Activated CD4-positive, CD25-positive, alpha-beta regulatory T cell treated with anti-CD3 and anti-CD28 coated beads, Interleukin-2, amount 50 U/mL, for 24 hours (primary cell): ENCODE data around the gene APC2.
A peak's percentile ranks its signal among the peaks of the same experiment; 100 is the strongest.
"Not testable (repeated sequence)": the region's sequence is repeated elsewhere in the genome, so short reads cannot be mapped to it uniquely, and the experiment has no call there.

Source experiments
- ATAC-seq, 2 donors: fragments of 150-1000 bp; cut with Tn5 transposase; one replicate each; pipeline ENCODE4 v1.10.0; 2021; ENCODE audit warnings: mild to moderate bottlenecking in 1 of 2, moderate library complexity in 1 of 2

Gene APC2

GRCh38 chr19:1431759-1432506 is 18.0 kb upstream of the APC2 start:
- ATAC-seq: no peak

- ATAC-seq: no peak
Measured at GRCh38 chr19:1432507-1432887, 17.4 kb upstream of the APC2 start.

GRCh38 chr19:1433119-1434039 is 16.5 kb upstream of the APC2 start:
- ATAC-seq: no peak

GRCh38 chr19:1434040-1434366 is 15.9 kb upstream of the APC2 start:
- ATAC-seq: no peak

GRCh38 chr19:1434577-1435060 is 15.3 kb upstream of the APC2 start:
- ATAC-seq: no peak

- no peak for ATAC-seq
Measured at GRCh38 chr19:1435378-1435989, 14.4 kb upstream of the APC2 start.

GRCh38 chr19:1437609-1438008 is 12.3 kb upstream of the APC2 start:
- ATAC-seq: no peak

- peak; percentile 83 to 84 for ATAC-seq
Measured at GRCh38 chr19:1438035-1438932, 11.6 kb upstream of the APC2 start, which contains the start of gene RPS15. Gene RPS15 (plus strand): TSS chr19:1438396. CDS start chr19:1438426, 30 bp downstream.

GRCh38 chr19:1438933-1439354 is 11.0 kb upstream of the APC2 start:
- peak; percentile 4 to 5 for ATAC-seq

GRCh38 chr19:1439525-1440417 is 10.2 kb upstream of the APC2 start:
- ATAC-seq: not testable (repeated sequence)

- no peak for ATAC-seq
Measured at GRCh38 chr19:1440418-1440801, 9.5 kb upstream of the APC2 start.

- ATAC-seq: no peak
Measured at GRCh38 chr19:1441022-1441426, 8.9 kb upstream of the APC2 start.

GRCh38 chr19:1441677-1442438 is 8.1 kb upstream of the APC2 start:
- ATAC-seq: no peak

GRCh38 chr19:1445185-1445931 is 4.6 kb upstream of the APC2 start:
- peak; percentile 81 to 88 for ATAC-seq

- ATAC-seq: no peak
Measured at GRCh38 chr19:1445932-1446712, 3.8 kb upstream of the APC2 start.

- ATAC-seq: no peak
Measured at GRCh38 chr19:1446713-1447481, 3.0 kb upstream of the APC2 start.

- ATAC-seq: no peak
Measured at GRCh38 chr19:1447504-1447903, 2.4 kb upstream of the APC2 start.

GRCh38 chr19:1447944-1448343 is 2.0 kb upstream of the APC2 start:
- ATAC-seq: no peak
